Activated CD4-positive, alpha-beta T cell treated with anti-CD3 and anti-CD28 coated beads, Interleukin-2, amount 50 U/mL, for 4 hours (primary cell): ENCODE measurements around the gene KAT5.
"Not testable (repeated sequence)": the region's sequence is repeated elsewhere in the genome, so short reads cannot be mapped to it uniquely, and the experiment has no call there.

ENCODE experiments used
- DNase-seq, 2 experiments: peaks; one replicate each; pipeline ENCODE4 v3.0.0-alpha.2; 2020

KAT5 gene

DNA sequence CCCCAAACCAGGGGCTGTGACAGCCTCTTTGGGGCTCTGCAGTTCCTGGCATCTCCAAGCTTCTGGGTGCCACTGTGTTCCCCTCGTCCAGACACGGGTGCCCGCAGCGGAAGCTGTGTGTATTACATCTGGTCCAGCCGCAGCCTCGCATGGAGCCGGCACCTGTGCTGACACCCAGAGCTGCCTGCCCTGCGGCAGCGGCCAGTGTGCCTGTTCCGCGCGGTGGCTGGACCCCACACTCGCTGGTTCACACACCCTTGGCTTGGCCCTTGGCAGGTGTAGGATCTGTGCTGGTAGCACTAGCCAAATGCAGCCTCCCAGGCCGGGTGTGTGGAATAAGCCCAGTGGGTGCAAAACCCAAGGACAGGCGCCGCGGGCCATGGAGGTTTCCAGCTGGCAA is 33.0 kb downstream of the KAT5 start:
- no peak for DNase-seq

DNA sequence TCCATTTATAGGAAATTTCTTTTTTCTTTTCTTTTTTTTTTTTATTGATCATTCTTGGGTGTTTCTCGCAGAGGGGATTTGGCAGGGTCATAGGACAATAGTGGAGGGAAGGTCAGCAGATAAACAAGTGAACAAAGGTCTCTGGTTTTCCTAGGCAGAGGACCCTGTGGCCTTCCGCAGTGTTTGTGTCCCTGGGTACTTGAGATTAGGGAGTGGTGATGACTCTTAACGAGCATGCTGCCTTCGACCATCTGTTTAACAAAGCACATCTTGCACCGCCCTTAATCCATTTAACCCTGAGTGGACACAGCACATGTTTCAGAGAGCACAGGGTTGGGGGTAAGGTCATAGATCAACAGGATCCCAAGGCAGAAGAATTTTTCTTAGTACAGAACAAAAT is 50.1 kb downstream of the KAT5 start:
- not testable (repeated sequence) for DNase-seq

DNA sequence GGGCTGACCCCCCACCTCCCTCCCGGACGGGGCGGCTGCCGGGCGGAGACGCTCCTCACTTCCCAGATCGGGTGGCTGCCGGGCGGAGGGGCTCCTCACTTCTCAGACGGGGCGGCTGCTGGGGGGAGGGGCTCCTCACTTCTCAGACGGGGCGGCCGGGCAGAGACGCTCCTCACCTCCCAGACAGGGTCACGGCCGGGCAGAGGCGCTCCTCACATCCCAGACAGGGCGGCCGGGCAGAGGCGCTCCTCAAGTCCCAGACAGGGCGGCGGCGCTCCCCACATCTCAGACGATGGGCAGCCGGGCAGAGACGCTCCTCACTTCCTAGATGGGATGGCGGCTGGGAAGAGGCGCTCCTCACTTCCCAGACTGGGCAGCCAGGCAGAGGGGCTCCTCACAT is 50.8 kb downstream of the KAT5 start:
- DNase-seq, result not testable (repeated sequence)

DNA sequence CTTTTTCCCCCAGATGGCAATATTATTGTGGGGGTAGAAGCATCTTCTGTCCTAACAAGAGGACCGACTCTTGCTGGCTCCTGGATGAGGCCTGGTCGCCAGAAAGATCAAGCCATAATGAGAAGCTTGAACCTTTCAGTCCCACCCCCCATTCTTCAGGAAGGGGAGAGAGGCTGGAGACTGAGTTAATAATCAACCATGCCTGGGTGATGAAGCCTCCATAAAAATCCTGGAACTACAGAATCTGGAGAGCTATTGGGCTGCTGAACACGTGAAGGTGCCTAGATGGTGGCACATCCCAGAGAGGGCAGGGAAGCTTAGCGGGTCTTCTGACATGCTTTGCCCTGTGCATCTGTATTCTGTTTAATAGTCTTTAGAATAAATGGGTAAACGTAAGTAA is 52.4 kb downstream of the KAT5 start:
- DNase-seq, result no peak

DNA sequence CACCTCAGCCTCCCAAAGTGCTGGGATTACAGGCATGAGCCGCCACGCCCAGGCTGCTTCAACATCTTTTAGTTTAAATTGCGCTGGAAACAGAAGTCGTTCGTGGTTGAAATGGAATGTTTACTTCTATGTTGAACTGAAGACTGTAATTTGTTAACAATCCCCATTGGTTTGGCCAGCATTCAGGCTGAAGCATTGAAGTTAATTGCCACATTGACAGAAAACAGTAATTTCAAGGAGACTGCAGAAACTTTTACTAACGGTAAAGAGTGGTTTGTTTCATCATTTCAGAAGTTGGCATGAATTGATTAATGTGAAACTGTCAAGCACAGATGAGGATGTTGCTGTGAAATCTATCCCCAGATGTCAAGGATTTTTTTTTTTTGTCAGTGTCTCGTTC is 54.5 kb downstream of the KAT5 start:
- DNase-seq, result no peak

DNA sequence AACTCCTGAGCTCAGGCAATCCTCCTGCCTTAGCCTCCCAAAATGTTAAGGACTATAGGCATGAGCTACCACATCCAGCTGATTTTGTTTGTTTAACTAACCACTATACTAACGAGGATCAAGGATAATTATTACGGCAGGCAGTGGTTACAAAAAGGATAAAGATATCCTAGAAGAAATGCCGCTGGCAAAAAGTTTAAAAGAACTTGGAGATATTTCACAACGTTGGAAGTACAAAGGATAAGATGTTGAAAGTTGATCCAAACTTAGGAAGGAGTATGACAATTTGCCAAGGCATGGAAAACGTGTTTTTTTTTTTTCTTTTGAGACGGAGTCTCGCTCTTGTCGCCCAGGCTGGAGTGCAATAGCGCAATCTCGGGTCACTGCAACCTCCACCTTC is 55.4 kb downstream of the KAT5 start:
- DNase-seq, result no peak

DNA sequence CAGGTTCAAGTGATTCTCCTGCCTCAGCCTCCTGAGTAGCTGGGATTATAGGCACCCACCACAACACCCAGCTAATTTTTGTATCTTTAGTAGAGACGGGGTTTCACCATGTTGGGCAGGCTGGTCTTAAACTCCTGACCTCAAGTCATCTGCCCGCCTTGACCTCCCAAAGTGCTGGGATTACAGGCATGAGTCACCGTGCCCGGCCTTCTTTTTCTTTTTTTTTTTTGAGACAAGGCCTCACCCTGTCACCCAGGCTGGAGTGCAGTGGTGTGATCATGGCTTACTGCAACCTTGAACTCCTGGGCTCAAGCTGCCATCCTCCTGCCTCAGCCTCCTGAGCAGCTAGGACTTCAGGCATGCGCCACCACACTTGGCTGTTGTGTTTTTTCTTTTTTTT is 55.8 kb downstream of the KAT5 start:
- DNase-seq, result not testable (repeated sequence)
